DOHH2 (cell line): ENCODE measurements around the gene SIPA1L3.

ENCODE experiments used
- H3F3A ChIP-seq: fragments of 200-600 bp; sonication (generic), shearing (Covaris generic); 2 replicates; pipeline ENCODE4 v1.6.0; 2016; ENCODE audit warnings: antibody characterized with exemption, mild to moderate bottlenecking; ENCODE audit not compliant: control insufficient read depth, insufficient read depth
- H3K27ac ChIP-seq: fragments of 200-600 bp; sonication (generic); 2 replicates; pipeline ENCODE4 v1.5.1; 2014; ENCODE audit warnings: low read depth, mild to moderate bottlenecking, low read length, moderate library complexity
- H3K27me3 ChIP-seq: fragments of 200-600 bp; sonication (generic); 2 replicates; pipeline ENCODE4 v1.6.1; 2014; ENCODE audit warnings: mild to moderate bottlenecking, low read length, mixed read lengths; ENCODE audit not compliant: control insufficient read depth
- H3K36me3 ChIP-seq: fragments of 200-600 bp; sonication (generic); 2 replicates; pipeline ENCODE4 v1.6.1; 2014; ENCODE audit warnings: mild to moderate bottlenecking, low read length, moderate library complexity, mixed read lengths; ENCODE audit not compliant: control insufficient read depth
- H3K4me1 ChIP-seq: fragments of 200-600 bp; sonication (generic); 2 replicates; pipeline ENCODE4 v1.6.1; 2014; ENCODE audit warnings: mild to moderate bottlenecking, low read length, mixed read lengths; ENCODE audit not compliant: control insufficient read depth
- H3K4me2 ChIP-seq: fragments of 200-600 bp; sonication (generic); 2 replicates; pipeline ENCODE4 v1.6.0; 2014; ENCODE audit warnings: mild to moderate bottlenecking, low read length, moderate library complexity
- H3K4me3 ChIP-seq: fragments of 200-600 bp; sonication (generic); 2 replicates; pipeline ENCODE4 v1.5.1; 2014; ENCODE audit warnings: mild to moderate bottlenecking, low read length, mixed read lengths
- H3K79me2 ChIP-seq: fragments of 200-600 bp; sonication (generic); 2 replicates; pipeline ENCODE4 v1.6.1; 2014; ENCODE audit warnings: mild to moderate bottlenecking, low read length, mixed read lengths; ENCODE audit not compliant: control insufficient read depth
- H3K9me2 ChIP-seq: fragments of 200-600 bp; sonication (generic); replicated peaks from 2 replicates; pipeline ENCODE4 v1.6.1; 2014; ENCODE audit warnings: mild to moderate bottlenecking, low read length, mixed read lengths; ENCODE audit not compliant: control insufficient read depth
- H3K9me3 ChIP-seq: fragments of 200-600 bp; sonication (generic); 2 replicates; pipeline ENCODE4 v1.6.1; 2014; ENCODE audit warnings: antibody characterized with exemption, low read length, mixed read lengths; ENCODE audit not compliant: control insufficient read depth, insufficient read depth
- H4K20me1 ChIP-seq: fragments of 200-600 bp; sonication (generic); 2 replicates; pipeline ENCODE4 v1.6.0; 2014; ENCODE audit warnings: low read depth, mild to moderate bottlenecking, antibody characterized with exemption, low read length, moderate library complexity; ENCODE audit not compliant: control insufficient read depth, insufficient read depth
- EZH2phosphoT487 ChIP-seq: fragments of 200-600 bp; sonication (generic); IDR thresholded peaks from 2 replicates; pipeline ENCODE4 v1.6.1; 2017; ENCODE audit warnings: borderline replicate concordance, mild to moderate bottlenecking, antibody characterized with exemption, low read length, moderate library complexity, mixed read lengths
- TF ChIP-seq, protein P1 (sequence below): fragments of 200-600 bp; sonication (generic); IDR thresholded peaks from one replicate; pipeline ENCODE4 v1.5.1; 2014; ENCODE audit warnings: antibody characterized with exemption, mild to moderate bottlenecking, low read depth, low read length; ENCODE audit not compliant: poor library complexity, severe bottlenecking

Gene SIPA1L3

GRCh38 chr19:37986048-37986750 lies 79.2 kb downstream of the SIPA1L3 start:
- Histone ChIP-seq H3K27me3 (no peaks in the 10 kb centered on the region), H4K20me1 (0 out of 2 replicates have a peak, but pooled peaks cover 3% of the 10 kb centered on the region), H3K27ac (peak overlapping the region; percentile 85), H3K4me3 (peak overlapping the region; percentile 59), H3K9me3 (no peaks in the 10 kb centered on the region), H3K4me1 (peaks cover 42% of the 10 kb centered on the region), H3K4me2 (peak overlapping the region; percentile 77), H3K9me2 (no peaks in the 10 kb centered on the region), H3K36me3 (no peaks in the 10 kb centered on the region; the same call in 1 of the 2 replicates), H3K79me2 (peaks cover 86% of the 10 kb centered on the region), H3F3A (peaks cover 10% of the 10 kb centered on the region; the same call in 1 of the 2 replicates)
- no peak for TF ChIP-seq EZH2phosphoT487
- TF ChIP-seq, protein P1, sequence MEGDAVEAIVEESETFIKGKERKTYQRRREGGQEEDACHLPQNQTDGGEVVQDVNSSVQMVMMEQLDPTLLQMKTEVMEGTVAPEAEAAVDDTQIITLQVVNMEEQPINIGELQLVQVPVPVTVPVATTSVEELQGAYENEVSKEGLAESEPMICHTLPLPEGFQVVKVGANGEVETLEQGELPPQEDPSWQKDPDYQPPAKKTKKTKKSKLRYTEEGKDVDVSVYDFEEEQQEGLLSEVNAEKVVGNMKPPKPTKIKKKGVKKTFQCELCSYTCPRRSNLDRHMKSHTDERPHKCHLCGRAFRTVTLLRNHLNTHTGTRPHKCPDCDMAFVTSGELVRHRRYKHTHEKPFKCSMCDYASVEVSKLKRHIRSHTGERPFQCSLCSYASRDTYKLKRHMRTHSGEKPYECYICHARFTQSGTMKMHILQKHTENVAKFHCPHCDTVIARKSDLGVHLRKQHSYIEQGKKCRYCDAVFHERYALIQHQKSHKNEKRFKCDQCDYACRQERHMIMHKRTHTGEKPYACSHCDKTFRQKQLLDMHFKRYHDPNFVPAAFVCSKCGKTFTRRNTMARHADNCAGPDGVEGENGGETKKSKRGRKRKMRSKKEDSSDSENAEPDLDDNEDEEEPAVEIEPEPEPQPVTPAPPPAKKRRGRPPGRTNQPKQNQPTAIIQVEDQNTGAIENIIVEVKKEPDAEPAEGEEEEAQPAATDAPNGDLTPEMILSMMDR, result no peak

GRCh38 chr19:37987356-37988332 lies 80.6 kb downstream of the SIPA1L3 start:
- Histone ChIP-seq H3K27me3 (no peaks in the 10 kb centered on the region), H3K9me2 (no peaks in the 10 kb centered on the region), H3K36me3 (no peaks in the 10 kb centered on the region; the same call in 1 of the 2 replicates), H3K4me3 (no peak overlapping the region), H3K9me3 (no peaks in the 10 kb centered on the region), H3F3A (peaks cover 8% of the 10 kb centered on the region; the same call in 1 of the 2 replicates), H3K4me1 (peaks cover 39% of the 10 kb centered on the region), H3K4me2 (peak overlapping the region; percentile 77), H4K20me1 (0 out of 2 replicates have a peak, but pooled peaks cover 3% of the 10 kb centered on the region), H3K27ac (peak overlapping the region; percentile 85; the same call in 1 of the 2 replicates), H3K79me2 (peaks cover 81% of the 10 kb centered on the region)
- TF ChIP-seq EZH2phosphoT487, result no peak
- TF ChIP-seq, protein P1, result peak; percentile 86

- peaks cover 37% of the 10 kb centered on the region for H3K4me1 ChIP-seq
- peaks cover 8% of the 10 kb centered on the region; the same call in 1 of the 2 replicates for H3F3A ChIP-seq
- H3K27me3 ChIP-seq, result no peaks in the 10 kb centered on the region
- H3K4me3 ChIP-seq, result no peak overlapping the region
- no peaks in the 10 kb centered on the region for H3K9me2 ChIP-seq
- H4K20me1 ChIP-seq, result 0 out of 2 replicates have a peak, but pooled peaks cover 3% of the 10 kb centered on the region
- peaks cover 80% of the 10 kb centered on the region for H3K79me2 ChIP-seq
- no peak overlapping the region for H3K4me2 ChIP-seq
- no peak overlapping the region for H3K27ac ChIP-seq
- no peaks in the 10 kb centered on the region for H3K9me3 ChIP-seq
- no peaks in the 10 kb centered on the region; the same call in 1 of the 2 replicates for H3K36me3 ChIP-seq
- no peak for TF ChIP-seq EZH2phosphoT487
- TF ChIP-seq, protein P1, result no peak
Observed at GRCh38 chr19:37988758-37989635, 82.0 kb downstream of the SIPA1L3 start.
